Right cardiac atrium (tissue), 5 donors: Measurements from ENCODE around the gene SERAC1. TPM values are rescaled to one million over a fixed set of nuclear protein-coding genes. Genes with fewer than 3 reads are reported as not detected.

Experiments used
- ATAC-seq, 2 donors: fragments of 200-7000 bp; cut with Tn5 transposase; one replicate each; pipeline versions ENCODE4 v1.8.0 to v1.9.1; 2020; ENCODE audit warnings: moderate library complexity in 2 of 2, mild to moderate bottlenecking in 1 of 2
- DNase-seq, 3 donors: peaks; one replicate each; pipeline ENCODE4 v3.0.0-alpha.2; 2020
- H3K27ac ChIP-seq: one replicate; pipeline ENCODE4 v1.5.1; 2013; ENCODE audit warnings: mild to moderate bottlenecking, low read length, control low read depth, moderate library complexity
- H3K27me3 ChIP-seq: one replicate; pipeline ENCODE4 v1.6.1; 2013; ENCODE audit not compliant: control insufficient read depth, insufficient read depth
- H3K4me1 ChIP-seq: one replicate; pipeline ENCODE4 v1.6.1; 2013; ENCODE audit warnings: low read length; ENCODE audit not compliant: control insufficient read depth, insufficient read depth
- H3K4me3 ChIP-seq: one replicate; pipeline ENCODE4 v1.5.1; 2013; ENCODE audit warnings: low read length, control low read depth
- H3K9me3 ChIP-seq: one replicate; pipeline ENCODE4 v1.6.1; 2013; ENCODE audit warnings: low read length; ENCODE audit not compliant: control insufficient read depth
- WGBS: extraction: QIAGEN DNeasy Blood & Tissue Kit; methylation state at CpG from one replicate; pipeline ENCODE4 v1.1.7; 2013; 5-methylcytosine and 5-hydroxymethylcytosine counted together
- intact Hi-C, 4 donors: fragments of 100-400 bp; cut with DNase I; formaldehyde crosslinking; loops; one replicate each; pipeline versions ENCODE4 v1.11.0 to v1.14.0; 2022 to 2023
- polyA plus RNA-seq: library from polyadenylated mRNA; stranded (reverse); fragments of 200-250 nt; gene quantifications from one replicate; pipeline ENCODE4 v1.2.3, GENCODE V29; 2013
- total RNA-seq, 4 donors: library from RNA; stranded (reverse); fragmentation: NEBNext Ultra II Directional; extraction: Animal tissue kit (Norgen Biotek cat#: 25700); gene quantifications; one replicate each; pipeline ENCODE4 v1.2.1, GENCODE V29; 2021
- donor health status: healthy with polysubstance abuse.
- donor health status: DM: no; HTN: yes; CAD: no.
- donor health status: DM: no; HTN: no; CAD: no.
- donor health status: DM: no; HTN: yes; CAD: no; lungs with severe emphysema.
- donor health status: DM: yes; HTN: yes; CAD: no.

Gene SERAC1
- total and polyA plus RNA-seq, 5 donors: 3.1 to 7.0 (median 5.1) TPM

- Histone ChIP-seq H3K27me3 (no peaks in the 10 kb centered on the region), H3K4me1 (no peaks in the 10 kb centered on the region), H3K27ac (peak overlapping the region; percentile 5), H3K9me3 (no peaks in the 10 kb centered on the region), H3K4me3 (no peak overlapping the region)
- ATAC-seq (peak in 1 of 2 donors; percentile 12), DNase-seq (no peak)
- WGBS: 81% methylated on average over 14 of the region's 14 CpGs
- intact Hi-C loops: no loop called here
Observed at GRCh38 chr6:158087224-158087867, 80.7 kb downstream of the SERAC1 start.

- H3K9me3 ChIP-seq: no peaks in the 10 kb centered on the region
- peak; percentile 40 to 66 for ATAC-seq
- intact Hi-C loops: no loop called here
- no peak overlapping the region for H3K4me3 ChIP-seq
- peak; percentile 65 to 84 (median 78) for DNase-seq
- no peaks in the 10 kb centered on the region for H3K27me3 ChIP-seq
- no peaks in the 10 kb centered on the region for H3K4me1 ChIP-seq
- 63% methylated on average over 32 of the region's 32 CpGs for WGBS
- H3K27ac ChIP-seq: no peak overlapping the region
Observed at GRCh38 chr6:158086504-158087223, 81.4 kb downstream of the SERAC1 start.

- ATAC-seq: peak in 1 of 2 donors; percentile 4
Observed at GRCh38 chr6:158086054-158086503, 82.0 kb downstream of the SERAC1 start.

DNA sequence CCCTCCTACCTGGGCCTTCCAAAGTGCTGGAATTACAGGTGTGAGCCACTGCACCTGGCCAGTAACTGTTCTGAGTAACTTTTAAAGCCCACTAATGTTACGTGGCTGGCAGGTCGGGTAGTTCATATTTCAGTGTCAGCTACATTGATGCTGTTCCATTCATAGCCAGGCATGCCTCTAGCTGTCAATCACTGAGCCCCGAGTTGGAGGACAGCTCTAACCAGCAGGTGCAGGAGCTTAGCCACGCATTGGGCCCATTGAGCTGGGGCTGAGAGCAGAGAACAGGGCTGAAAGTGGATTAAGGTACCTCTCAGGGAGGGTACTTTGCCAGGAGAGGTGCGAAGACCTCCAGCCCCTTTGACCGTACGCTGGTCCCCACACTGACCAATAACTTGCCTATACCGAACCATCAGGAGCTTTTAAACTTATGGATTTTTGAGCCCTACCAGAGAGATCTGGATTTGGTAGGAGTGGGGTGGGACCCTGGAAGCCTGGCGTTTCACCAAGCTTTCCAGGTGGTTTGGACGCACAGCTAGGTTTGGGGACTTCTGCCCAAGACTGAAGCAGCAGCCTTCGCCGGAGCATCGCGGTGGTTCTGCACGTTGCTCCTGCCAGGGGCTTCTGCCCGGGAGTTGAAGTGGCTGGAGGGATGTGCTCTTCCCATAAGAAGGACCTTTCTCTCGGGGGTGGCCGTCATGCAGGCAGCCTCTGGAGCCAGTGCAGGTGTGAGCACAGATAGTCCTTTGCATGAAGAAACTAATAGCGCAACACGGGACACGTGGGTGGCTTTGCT, 82.6 kb downstream of the SERAC1 start:
- intact Hi-C loops: no loop called here
- no peaks in the 10 kb centered on the region for H3K9me3 ChIP-seq
- DNase-seq: no peak
- no peaks in the 10 kb centered on the region for H3K4me1 ChIP-seq
- H3K27ac ChIP-seq: no peak overlapping the region
- 91% methylated on average over 21 of the region's 21 CpGs for WGBS
- no peak overlapping the region for H3K4me3 ChIP-seq
- no peaks in the 10 kb centered on the region for H3K27me3 ChIP-seq
- no peak for ATAC-seq

More at GRCh38 chr6:158086054-158086503, 82.0 kb downstream of the SERAC1 start:
- Histone ChIP-seq H3K27ac (no peak overlapping the region), H3K4me1 (no peaks in the 10 kb centered on the region), H3K9me3 (no peaks in the 10 kb centered on the region), H3K4me3 (no peak overlapping the region), H3K27me3 (no peaks in the 10 kb centered on the region)
- WGBS: 86% methylated on average over 2 of the region's 2 CpGs
- intact Hi-C loops: no loop called here
- DNase-seq: no peak

DNA sequence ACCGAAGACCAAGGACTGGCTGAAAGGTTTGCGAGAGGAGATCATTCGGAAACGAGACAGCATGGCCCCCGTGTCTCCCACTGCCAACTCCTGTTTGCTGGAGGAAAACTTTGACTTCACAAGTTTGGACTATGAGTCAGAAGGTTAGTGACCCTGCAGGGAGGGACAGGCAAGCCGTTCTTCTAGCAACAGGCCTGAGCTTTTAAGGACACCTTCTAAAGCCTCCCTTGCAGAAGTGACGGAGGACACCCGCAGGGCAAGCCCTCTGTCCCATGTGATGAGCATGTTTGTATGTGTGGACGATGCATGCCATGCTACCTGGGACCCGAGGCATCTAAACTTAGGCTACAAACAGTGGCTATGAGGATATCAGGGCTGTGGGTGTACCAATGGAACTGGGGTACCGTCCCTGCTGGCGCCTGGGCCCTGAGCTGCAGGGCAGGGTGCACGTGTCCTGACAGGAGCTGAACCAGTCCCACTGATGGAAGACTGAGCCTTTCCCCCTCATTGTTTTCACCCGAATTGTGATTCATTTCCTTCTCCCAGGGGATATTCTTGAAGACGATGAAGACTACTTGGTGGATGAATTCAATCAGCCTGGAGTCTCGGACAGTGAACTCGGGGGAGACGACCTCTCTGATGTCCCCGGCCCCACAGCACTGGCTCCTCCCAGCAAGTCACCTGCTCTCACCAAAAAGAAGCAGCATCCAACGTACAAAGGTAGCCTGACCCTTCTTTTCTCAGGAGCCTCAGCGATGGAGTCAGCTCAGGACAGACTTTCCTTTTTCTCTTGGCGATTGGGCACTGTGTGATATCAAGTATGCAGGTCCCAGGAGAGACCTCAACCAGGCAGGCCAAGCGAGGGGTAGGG, 84.4 kb downstream of the SERAC1 start:
- Histone ChIP-seq H3K9me3 (no peaks in the 10 kb centered on the region), H3K27ac (no peak overlapping the region), H3K4me3 (no peak overlapping the region), H3K27me3 (no peaks in the 10 kb centered on the region), H3K4me1 (no peaks in the 10 kb centered on the region)
- no peak for DNase-seq
- 88% methylated on average over 23 of the region's 23 CpGs for whole genome bisulfite sequencing
- no peak for ATAC-seq
- intact Hi-C loops: no loop called here

GRCh38 chr6:158081657-158081935, 86.5 kb downstream of the SERAC1 start:
- no peaks in the 10 kb centered on the region for H3K27me3 ChIP-seq
- intact Hi-C loops: no loop called here
- WGBS: 88% methylated on average over 6 of the region's 6 CpGs
- no peaks in the 10 kb centered on the region for H3K9me3 ChIP-seq
- H3K4me3 ChIP-seq: no peak overlapping the region
- DNase-seq (no peak), ATAC-seq (no peak)
- no peak overlapping the region for H3K27ac ChIP-seq
- no peaks in the 10 kb centered on the region for H3K4me1 ChIP-seq

GRCh38 chr6:158080849-158081656, 87.0 kb downstream of the SERAC1 start:
- Histone ChIP-seq H3K4me3 (no peak overlapping the region), H3K27ac (no peak overlapping the region), H3K27me3 (no peaks in the 10 kb centered on the region), H3K4me1 (no peaks in the 10 kb centered on the region), H3K9me3 (no peaks in the 10 kb centered on the region)
- intact Hi-C loops: no loop called here
- no peak for DNase-seq
- no peak for ATAC-seq
- 85% methylated on average over 18 of the region's 18 CpGs for WGBS

- ATAC-seq: no peak
- no peaks in the 10 kb centered on the region for H3K4me1 ChIP-seq
- intact Hi-C loops: no loop called here
- no peaks in the 10 kb centered on the region for H3K27me3 ChIP-seq
- WGBS: 88% methylated on average over 7 of the region's 7 CpGs
- no peak overlapping the region for H3K4me3 ChIP-seq
- H3K27ac ChIP-seq: no peak overlapping the region
- H3K9me3 ChIP-seq: no peaks in the 10 kb centered on the region
- no peak for DNase-seq
Observed at GRCh38 chr6:158078320-158078719, 89.7 kb downstream of the SERAC1 start.

GRCh38 chr6:158077676-158078075, 90.4 kb downstream of the SERAC1 start:
- 93% methylated on average over 10 of the region's 10 CpGs for WGBS
- DNase-seq (no peak), ATAC-seq (no peak)
- Histone ChIP-seq H3K4me3 (no peak overlapping the region), H3K9me3 (no peaks in the 10 kb centered on the region), H3K27me3 (no peaks in the 10 kb centered on the region), H3K27ac (no peak overlapping the region), H3K4me1 (no peaks in the 10 kb centered on the region)
- intact Hi-C loops: no loop called here

GRCh38 chr6:158076548-158076947, 91.5 kb downstream of the SERAC1 start:
- Histone ChIP-seq H3K4me3 (no peak overlapping the region), H3K27me3 (no peaks in the 10 kb centered on the region), H3K4me1 (no peaks in the 10 kb centered on the region), H3K27ac (no peak overlapping the region), H3K9me3 (no peaks in the 10 kb centered on the region)
- 95% methylated on average over 18 of the region's 18 CpGs for WGBS
- ATAC-seq (no peak), DNase-seq (peak in 1 of 3 donors; percentile 54)
- intact Hi-C loops: no loop called here
